Astrocyte of the hippocampus (primary cell): ENCODE data around the gene ERLIN1.

Experiments used
- DNase-seq: peaks from one replicate; pipeline ENCODE4 v3.0.0; 2011; ENCODE audit warnings: low read depth, low spot score

ERLIN1 gene

DNA sequence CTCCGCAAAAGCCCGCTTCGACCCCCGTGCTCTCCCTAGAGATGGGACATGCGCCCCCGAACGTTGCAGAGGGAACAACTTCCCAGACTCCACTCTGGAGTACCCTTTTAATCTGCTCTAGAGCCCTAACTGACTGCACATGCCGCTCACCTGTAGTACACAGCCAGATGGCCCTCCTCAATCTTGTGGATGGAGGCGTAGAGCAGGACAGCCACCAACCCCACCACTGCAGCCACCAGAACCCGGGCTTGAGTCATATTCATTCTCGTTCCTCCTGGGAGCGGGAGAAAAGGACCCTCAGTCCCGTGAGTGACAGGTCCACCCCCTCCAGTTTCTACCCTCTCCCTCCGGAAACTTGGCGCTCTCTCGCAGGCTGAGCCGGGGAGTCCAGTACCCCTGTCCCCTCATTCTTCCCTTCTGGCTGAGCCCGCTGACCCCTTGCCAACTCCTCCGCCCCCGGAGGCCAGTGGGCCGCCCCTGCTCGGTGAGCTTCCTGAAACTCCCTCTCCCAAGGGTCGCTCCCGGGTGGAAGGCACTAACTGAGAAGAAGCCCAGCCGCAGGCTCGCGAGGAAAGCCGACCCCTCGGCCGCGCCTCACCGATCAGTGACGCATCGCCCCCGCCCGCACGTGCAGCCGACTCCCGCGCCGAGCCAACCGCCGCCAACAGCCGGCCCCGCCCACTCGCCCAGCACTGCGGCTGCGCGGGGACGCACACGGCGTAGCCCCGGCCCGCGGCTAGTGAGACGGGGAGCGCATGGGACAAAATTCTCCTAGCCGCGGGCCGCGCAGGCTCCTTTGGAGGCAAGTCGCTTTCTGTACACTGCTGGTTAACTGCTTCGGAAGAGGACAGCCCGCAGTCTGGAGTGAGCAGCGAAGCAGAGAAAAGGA is at the start of gene ERLIN1:
Gene ERLIN1, minus strand, starts transcription at position 666 of the 889 bp plus-strand sequence. Its CDS starts 403 bp downstream, at position 263.
- DNase-seq, result peak; percentile 97

GRCh38 chr10:100232101-100232500 is 46.3 kb upstream of the ERLIN1 start:
- no peak for DNase-seq

- no peak for DNase-seq
Measured at GRCh38 chr10:100229819-100230422, 44.1 kb upstream of the ERLIN1 start.

- DNase-seq, result no peak
Measured at GRCh38 chr10:100223879-100224278, 38.0 kb upstream of the ERLIN1 start.

- DNase-seq, result no peak
Measured at GRCh38 chr10:100222529-100222928, 36.7 kb upstream of the ERLIN1 start.

- peak; percentile 29 for DNase-seq
Measured at GRCh38 chr10:100216006-100216405, 30.2 kb upstream of the ERLIN1 start.

GRCh38 chr10:100209303-100209702 is 23.5 kb upstream of the ERLIN1 start:
- DNase-seq, result peak; percentile 87

GRCh38 chr10:100208276-100208675 is 22.4 kb upstream of the ERLIN1 start:
- no peak for DNase-seq

- DNase-seq, result no peak
Measured at GRCh38 chr10:100204370-100204769, 18.5 kb upstream of the ERLIN1 start.

- no peak for DNase-seq
Measured at GRCh38 chr10:100201549-100201948, 15.7 kb upstream of the ERLIN1 start.

GRCh38 chr10:100194711-100195110 is 8.9 kb upstream of the ERLIN1 start:
- DNase-seq, result no peak

GRCh38 chr10:100192350-100192749 is 6.5 kb upstream of the ERLIN1 start:
- no peak for DNase-seq

DNA sequence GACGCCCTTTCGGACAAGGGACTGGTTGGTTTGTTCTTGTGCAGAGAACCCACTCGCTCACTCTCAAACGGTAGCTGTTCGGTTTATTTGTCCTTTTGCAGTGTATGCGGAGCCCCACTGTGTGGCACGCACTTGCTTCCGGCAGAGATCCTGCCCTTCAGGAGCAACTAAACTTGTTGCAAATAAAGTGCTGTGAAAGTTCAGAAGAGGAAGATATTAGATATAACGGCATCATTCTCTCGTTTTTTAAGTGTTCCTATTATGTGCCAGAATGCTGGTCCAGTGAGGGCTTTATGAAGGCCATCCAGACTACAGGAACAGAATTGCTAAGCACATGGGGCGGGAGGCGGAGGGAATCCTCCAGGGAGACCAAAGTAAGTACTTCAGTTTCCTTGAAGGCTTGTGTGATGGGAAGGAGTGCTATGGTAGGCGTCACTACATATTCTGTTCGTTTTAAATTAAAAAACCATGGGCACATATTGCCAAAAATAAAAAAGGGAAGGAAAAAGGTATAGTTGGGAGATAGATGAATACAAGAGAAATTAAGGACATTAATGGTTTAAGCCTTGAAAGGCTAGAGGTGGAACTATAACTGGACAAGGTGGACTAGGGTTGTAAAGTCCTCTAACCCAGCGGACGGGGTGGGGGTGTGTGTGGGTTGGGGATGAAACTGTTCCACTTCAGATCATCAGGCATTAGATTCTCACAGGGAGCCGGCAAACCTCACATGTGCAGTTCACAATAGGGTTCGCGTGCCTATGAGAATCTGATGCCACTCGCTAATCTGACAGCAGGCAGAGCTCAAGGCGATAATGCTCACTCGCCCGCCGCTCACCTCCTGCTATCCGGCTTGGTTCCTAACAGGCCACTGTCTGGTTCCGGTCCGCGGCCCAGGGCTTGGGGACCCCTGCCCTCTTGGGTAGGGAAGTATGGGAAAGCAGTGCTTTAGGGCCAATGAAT is 704 bp upstream of the ERLIN1 start:
- no peak for DNase-seq

- DNase-seq, result peak; percentile 37
Measured at GRCh38 chr10:100184840-100185239, 989 bp downstream of the ERLIN1 start.

- no peak for DNase-seq
Measured at GRCh38 chr10:100184426-100184825, 1.4 kb downstream of the ERLIN1 start.

GRCh38 chr10:100183481-100183880 is 2.3 kb downstream of the ERLIN1 start:
- no peak for DNase-seq

GRCh38 chr10:100182908-100183307 is 2.9 kb downstream of the ERLIN1 start:
- DNase-seq, result no peak

GRCh38 chr10:100182281-100182680 is 3.5 kb downstream of the ERLIN1 start:
- no peak for DNase-seq

DNA sequence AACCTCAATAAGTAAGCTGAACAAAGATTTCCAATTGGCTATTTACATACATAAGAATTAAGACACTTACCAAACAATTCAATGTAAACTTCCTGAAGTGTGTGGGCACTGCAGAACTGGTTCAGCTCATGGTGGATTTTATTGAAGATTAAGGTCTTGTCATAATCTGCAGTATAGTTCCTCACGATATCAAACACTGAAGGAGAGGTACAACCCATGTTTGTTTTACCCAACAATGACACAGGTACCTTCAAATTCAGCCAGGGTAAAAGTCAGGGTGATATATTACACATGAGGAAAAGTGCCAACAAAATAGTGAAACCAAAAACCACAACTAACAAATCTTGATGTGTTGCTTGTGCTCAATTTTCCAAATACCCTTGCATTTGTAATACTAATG is 10.0 kb downstream of the ERLIN1 start:
- no peak for DNase-seq

GRCh38 chr10:100174699-100175677 is 10.8 kb downstream of the ERLIN1 start:
- DNase-seq, result no peak

DNA sequence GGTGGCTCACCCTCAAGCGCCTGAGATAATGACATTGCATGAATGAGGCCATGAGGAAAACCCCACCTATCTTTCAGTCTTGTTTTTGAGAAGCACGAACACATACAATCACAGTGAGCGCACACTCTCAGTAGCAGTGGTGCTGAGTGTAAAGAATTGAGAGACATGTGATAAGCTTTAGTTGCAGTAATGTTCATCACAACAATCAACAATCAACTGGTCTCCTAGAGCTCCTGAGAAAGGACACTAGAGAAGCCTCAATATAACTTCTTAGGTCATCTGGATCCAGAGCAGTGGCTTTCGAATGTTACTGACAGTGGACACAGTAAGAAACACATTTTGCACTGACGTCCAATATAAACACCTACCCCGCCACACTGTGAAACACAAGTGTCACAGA is 12.8 kb downstream of the ERLIN1 start:
- no peak for DNase-seq
